ENCODE results near the gene FAM83E.

Gene FAM83E

GRCh38 chr19:48627865-48628314 lies 13.0 kb upstream of the FAM83E start:
- DNase-seq = no peak

GRCh38 chr19:48627201-48627864 lies 12.5 kb upstream of the FAM83E start:
- DNase-seq = no peak

DNA sequence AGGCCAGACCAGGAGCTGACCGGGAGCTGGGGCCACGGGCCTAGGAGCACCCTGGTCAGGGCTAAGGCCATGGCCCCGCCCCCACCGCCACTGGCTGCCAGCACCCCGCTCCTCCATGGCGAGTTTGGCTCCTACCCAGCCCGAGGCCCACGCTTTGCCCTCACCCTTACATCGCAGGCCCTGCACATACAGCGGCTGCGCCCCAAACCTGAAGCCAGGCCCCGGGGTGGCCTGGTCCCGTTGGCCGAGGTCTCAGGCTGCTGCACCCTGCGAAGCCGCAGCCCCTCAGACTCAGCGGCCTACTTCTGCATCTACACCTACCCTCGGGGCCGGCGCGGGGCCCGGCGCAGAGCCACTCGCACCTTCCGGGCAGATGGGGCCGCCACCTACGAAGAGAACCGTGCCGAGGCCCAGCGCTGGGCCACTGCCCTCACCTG lies 11.0 kb upstream of the FAM83E start:
- no peak for DNase-seq

DNA sequence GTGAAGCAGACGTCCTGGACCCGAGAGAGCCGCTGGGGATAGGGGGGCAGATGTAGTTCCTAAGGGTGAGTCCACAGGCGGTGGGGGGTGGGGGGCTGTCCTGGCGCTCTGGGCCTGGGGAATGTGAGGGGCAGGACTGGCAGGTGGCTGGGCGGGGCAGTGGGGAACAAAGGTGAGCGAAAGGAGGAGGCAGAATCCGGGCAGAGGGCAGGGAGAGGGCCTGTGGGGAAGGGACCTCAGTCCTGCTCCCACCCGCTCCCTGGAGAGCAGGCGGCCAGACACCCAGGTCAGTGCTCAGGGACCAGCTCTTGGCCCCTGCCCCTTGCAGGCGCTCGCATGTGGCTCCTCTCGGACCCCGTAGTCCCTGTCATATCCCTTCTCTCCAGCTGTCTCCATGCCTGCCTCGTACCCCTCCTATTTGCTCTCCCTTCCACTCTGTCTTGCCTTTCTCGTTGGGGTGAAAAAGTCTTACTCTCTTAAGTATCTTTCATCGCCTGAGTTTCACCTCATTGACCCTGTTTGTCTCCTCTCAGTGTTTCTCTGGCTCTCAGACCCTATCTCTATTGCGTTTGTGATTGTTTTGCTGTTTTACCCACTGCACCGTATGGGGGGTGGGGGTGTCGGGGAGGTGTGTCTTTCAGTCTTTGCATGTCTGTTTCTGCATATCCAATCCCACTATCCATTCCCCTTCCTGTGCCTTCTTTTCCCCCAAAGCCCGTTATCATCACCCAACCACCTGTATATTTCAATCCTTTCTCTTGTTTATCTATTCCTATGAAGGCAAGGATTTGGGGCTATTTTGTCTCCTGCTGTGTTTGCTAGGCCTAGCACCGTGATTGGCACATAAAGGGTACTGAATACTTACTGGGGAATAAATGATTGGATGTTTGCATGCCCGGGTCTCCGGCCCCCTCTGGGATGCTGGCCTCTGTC lies 10.2 kb upstream of the FAM83E start:
- DNase-seq = no peak

DNA sequence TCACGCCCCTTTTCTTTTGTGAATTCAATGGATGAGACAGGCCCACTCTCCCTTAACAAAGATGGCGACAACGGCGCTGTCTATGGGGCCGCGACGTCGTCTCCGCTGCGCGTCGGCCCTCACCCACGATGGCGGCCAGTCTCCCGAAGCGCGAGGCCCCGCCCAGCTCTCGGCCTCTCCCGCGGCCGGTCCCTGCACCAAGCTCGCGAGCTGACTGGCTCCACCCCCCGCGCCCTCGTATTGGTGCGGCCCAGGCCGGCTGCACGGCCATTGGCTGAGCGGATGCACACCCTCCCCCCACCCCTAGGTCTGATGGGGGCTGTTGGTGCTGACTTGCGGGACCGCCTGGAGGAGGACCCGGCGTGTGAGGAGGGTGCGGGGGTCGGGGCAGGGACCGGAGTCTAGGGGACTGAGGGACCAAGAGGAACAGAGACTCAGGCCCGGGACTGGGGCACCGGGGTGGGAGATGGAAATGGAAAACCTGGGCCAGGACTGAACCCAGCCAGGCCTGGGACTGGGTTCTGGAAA lies 9.3 kb upstream of the FAM83E start:
- DNase-seq = peak; percentile 98

DNA sequence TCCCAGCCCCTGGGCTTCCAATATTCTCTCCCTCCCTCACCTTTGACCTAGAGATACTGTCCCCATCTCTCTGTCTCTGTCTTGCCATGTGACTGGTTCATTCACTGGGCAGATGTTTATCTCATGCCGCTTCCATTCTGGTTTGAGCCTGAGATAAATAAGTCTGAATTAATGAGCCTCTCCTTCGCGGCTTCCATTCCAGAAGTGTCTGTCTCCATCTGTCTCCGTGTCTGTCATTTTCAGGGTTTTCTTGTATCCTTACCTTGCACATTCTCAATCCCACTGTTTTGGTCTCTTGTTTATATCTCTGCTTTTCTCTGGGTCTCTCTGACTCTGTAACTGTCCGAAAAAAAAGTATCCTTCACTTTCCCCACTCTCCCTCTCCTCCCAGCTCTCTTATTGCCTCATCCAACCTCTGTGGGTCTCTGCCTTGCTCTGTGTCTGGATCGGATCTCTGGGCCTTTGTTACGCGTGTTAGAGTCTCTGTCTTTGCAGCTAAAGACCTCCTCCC lies 8.7 kb upstream of the FAM83E start:
- DNase-seq = no peak

DNA sequence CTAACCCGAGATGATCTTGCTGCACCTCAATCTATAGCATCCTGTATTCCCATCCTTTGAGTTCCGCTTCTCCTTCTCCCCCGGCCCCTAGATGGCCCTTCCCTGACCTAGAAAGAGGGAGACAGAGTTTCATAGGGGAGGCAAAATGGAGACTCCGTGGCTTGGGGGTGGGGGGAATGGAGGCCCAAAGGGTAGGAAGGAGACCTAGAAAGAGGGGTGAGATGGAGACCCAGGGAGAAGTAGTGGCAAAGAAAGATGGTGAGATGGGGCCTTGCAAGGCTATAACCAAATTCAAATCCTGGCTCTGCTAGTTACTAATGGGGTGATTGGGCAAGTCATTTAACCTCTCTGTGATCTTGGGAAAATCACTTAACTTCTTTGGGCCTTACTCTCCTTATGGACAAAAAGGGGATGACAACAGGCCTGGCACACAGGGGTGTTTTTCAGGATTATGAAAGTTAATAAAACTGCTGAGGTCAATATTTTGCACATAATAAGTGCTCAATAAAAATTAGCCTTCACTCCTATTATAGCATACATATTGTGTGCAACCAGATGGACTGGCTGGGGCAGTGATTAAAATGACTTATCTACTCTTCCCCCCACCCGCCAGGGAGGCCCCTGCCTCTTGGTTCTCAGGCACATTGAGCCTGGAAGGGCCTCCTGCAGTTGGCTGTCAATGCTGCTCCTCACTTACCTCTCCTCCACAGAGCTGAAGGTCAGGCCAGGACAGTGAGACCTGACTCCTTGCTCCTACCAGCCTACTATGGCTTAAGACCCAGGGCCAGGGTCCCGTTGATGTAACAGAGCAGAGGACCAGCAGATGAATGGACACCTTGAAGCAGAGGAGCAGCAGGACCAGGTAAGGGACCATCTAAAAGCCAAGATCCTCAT lies 5.1 kb upstream of the FAM83E start:
- DNase-seq = no peak

DNA sequence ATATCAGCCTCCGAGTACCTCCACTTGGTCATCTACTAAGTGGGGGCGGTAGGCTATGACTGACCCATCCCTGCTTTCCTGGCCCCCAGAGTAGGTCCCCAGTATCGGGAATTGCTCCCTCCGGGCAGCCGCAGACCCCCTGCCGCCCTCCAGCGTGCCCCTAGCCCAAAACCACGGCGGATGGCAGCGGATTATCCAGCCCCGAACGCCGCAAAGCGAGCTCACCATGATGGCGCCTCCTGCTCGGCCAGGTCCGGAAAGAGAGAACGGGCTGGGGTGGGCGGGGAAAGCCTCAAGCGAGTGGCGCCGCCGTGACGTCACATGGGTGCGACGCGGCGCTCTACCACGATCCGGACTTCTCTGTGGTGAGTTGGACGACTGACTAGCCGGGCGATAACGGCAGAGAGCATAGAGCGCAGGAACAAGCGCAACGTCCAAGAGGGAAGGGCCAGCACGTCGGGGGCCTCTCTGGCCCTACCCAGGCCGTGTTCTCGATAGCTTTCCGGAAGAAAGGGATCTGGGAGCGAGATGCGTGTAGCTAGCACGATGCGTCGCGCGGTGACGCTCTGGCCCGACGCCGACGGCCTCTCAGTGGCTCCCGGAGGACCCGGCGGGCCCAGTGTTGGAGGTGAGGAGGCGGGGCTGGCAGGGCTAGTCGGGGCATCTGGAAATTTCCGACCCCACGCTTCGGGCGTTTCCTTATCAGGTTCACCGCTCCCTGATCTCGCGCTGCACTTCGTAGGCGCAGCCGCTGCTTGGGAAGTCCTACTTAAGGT lies 4.2 kb upstream of the FAM83E start, which contains the start of the genes RPL18 and SPHK2:
TSS of gene RPL18 (minus strand) at position 263 of the 776 bp plus-strand sequence. CDS start at position 228, 35 bp downstream.
TSS of gene SPHK2 (plus strand) at position 591 of the 776 bp plus-strand sequence. CDS start 1,009 bp downstream, outside the sequence.
- peak; percentile 100 for DNase-seq

GRCh38 chr19:48618278-48618915 lies 3.5 kb upstream of the FAM83E start:
- no peak for DNase-seq

- no peak for DNase-seq
Measured at GRCh38 chr19:48617146-48617937, 2.5 kb upstream of the FAM83E start.

GRCh38 chr19:48616491-48617056 lies 1.7 kb upstream of the FAM83E start:
- DNase-seq = no peak

- DNase-seq = no peak
Measured at GRCh38 chr19:48616041-48616436, 1.2 kb upstream of the FAM83E start.

GRCh38 chr19:48615231-48616040 lies 560 bp upstream of the FAM83E start:
- DNase-seq = no peak

GRCh38 chr19:48613852-48614435 lies 932 bp downstream of the FAM83E start:
- DNase-seq = no peak

DNA sequence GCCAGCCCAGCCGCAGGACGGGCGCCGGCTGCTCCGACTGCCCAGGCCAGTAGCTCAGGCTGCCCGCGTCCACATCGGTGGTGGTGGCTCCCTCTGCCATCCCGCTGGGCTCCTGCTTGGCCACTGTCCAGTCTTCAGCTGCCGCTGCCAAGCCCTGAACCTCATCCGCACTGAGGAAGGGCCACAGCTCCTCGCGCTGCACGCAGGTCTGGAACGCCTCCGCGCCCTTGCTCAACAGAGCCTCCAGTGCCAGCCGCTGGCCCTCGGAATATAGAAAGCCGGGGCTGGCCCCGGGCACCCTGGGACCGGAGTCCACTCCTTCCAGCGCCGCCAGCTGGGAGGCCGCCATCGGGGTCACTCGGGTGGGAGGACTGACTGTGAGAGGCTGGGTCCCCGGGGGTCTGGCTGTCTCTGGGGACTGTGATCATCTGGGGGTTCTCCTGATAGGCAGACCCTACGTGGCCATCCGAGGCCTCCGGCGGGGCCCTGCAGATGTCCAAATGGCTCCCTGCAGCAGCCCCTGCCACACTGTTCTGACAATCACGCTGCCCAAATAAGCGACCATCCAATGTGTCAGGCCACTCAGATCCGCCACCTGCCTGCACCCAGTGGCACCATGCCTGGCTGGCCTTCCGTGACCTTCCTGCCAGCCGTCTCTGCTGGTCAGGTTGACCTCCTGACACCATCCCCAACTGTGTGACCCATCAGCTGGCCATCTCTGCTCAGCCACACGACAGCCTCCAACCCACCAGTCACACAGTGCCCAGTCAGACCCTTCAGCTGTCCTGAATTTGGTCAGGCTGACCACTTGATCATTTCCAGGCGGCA lies 1.6 kb downstream of the FAM83E start:
- no peak for DNase-seq

GRCh38 chr19:48611872-48612271 lies 3.0 kb downstream of the FAM83E start:
- no peak for DNase-seq

- DNase-seq = no peak
Measured at GRCh38 chr19:48609571-48610108, 5.2 kb downstream of the FAM83E start.
